GM20000 (cell line): ENCODE measurements around the gene TMEM244.

Experiments used
- DNase-seq: peaks from one replicate; pipeline ENCODE4 v3.0.0; 2012; ENCODE audit warnings: low spot score
- TF ChIP-seq, protein P1 (sequence below): IDR thresholded peaks from 2 replicates; pipeline ENCODE4 v1.5.1; 2012; ENCODE audit warnings: mild to moderate bottlenecking, control low read depth; ENCODE audit errors: extremely low read depth, missing control alignments

TMEM244 gene

GRCh38 chr6:129790785-129791184 lies 70.3 kb downstream of the TMEM244 start:
- TF ChIP-seq, protein P1, sequence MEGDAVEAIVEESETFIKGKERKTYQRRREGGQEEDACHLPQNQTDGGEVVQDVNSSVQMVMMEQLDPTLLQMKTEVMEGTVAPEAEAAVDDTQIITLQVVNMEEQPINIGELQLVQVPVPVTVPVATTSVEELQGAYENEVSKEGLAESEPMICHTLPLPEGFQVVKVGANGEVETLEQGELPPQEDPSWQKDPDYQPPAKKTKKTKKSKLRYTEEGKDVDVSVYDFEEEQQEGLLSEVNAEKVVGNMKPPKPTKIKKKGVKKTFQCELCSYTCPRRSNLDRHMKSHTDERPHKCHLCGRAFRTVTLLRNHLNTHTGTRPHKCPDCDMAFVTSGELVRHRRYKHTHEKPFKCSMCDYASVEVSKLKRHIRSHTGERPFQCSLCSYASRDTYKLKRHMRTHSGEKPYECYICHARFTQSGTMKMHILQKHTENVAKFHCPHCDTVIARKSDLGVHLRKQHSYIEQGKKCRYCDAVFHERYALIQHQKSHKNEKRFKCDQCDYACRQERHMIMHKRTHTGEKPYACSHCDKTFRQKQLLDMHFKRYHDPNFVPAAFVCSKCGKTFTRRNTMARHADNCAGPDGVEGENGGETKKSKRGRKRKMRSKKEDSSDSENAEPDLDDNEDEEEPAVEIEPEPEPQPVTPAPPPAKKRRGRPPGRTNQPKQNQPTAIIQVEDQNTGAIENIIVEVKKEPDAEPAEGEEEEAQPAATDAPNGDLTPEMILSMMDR, result no peak
- DNase-seq, result no peak

DNA sequence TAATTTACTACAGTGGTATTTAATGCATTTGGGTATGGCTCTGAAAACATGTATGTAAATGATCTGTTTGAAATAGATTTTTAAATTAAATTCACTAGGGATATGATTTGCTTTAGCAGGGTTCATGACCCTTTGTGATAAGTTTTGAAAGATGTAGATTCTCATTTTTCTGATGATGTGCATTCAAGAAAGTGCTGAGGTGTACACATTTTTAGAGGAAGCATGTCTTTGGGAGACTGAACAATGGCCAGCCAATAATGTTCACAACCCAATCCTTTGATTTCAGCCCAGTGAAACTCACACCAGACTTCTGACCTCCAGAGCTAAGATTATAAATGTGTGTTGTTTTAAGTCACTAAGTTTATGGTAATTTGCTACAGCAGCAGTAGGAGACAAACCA lies 71.1 kb downstream of the TMEM244 start:
- DNase-seq, result no peak
- TF ChIP-seq, protein P1, result no peak

GRCh38 chr6:129787816-129788215 lies 73.3 kb downstream of the TMEM244 start:
- TF ChIP-seq, protein P1, result no peak
- no peak for DNase-seq

DNA sequence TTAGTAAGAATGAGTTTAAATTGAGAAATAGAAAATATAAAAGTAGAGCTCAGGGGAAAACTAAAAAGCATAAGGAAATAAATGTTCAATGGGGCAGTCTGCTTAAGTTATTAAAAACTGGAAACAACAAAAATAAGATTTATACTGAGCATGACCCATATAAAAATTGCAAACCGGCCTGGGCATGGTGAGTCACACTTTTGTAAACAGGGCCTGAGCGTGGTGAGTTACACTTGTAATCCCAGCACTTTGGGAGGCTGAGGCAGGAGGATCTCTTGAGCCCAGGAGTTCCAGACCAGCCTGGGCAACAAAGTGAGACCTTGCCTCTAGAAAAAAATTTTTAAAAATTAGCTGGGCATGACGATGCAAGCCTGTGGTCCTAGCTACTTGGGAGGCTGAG lies 74.6 kb downstream of the TMEM244 start:
- TF ChIP-seq, protein P1, result no peak

DNA sequence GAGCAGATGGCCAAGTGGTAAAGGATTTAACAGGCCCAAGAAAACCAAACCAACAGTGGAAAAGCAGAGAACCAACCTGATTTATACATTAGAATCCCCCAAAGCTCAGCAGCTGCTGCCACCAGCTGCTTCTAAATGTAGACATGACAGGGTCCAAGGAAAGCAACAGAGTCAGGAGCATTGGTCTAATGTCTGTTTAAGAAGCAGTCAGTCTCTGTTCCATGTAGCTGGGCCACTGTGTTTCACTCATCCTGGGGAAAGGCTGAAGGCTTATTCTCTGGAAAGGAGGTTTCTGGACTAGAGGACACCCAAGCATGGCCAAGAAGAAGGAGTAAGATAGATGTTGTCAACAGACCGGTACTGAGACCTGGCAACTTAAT lies 75.4 kb downstream of the TMEM244 start:
- DNase-seq, result no peak
- TF ChIP-seq, protein P1, result no peak

More for the DNA sequence above, 74.6 kb downstream of the TMEM244 start:
- no peak for DNase-seq

DNA sequence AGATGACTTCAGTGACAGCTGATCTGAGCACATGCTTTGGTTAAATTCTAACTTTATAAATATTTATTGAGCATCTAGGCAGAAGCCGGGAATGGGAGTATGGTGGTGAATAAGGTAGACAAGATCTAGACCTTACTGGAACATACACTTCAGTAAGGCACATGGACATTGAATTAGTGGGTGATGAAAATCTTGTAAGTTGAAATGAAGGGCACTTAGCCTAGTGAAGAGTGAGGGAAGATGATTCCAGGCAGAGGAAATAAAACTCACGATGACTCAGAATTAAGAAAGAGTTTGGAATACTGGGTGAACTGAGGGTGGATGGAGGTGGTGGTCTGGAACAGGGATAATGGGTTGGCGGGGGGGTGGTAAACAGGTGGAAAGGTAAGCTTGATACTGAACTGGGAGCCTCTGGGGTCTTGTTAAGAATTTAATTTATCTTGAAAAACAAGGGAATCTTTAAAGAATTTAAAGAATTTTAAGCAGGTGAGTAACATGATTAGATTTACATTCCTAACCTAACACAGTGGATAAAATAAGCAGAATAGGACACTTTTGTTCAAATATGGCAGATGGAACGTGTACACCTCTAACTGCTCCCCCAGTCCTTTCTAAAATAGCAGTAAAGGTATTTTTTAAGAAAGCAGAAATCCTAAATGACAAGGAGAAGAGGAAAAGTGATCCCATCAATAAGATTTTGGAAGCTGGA lies 75.9 kb downstream of the TMEM244 start:
- TF ChIP-seq, protein P1, result no peak
- no peak for DNase-seq
